ENCODE measurements around the gene KCNG3. TPM values are rescaled to one million over a fixed set of nuclear protein-coding genes. Genes with fewer than 3 reads are reported as not detected.
A peak's percentile ranks its signal among the peaks of the same experiment; 100 is the strongest.

KCNG3 gene
- total and polyA plus RNA-seq, 4 donors: 0.06 to 2.8 (median 0.29) TPM

DNA sequence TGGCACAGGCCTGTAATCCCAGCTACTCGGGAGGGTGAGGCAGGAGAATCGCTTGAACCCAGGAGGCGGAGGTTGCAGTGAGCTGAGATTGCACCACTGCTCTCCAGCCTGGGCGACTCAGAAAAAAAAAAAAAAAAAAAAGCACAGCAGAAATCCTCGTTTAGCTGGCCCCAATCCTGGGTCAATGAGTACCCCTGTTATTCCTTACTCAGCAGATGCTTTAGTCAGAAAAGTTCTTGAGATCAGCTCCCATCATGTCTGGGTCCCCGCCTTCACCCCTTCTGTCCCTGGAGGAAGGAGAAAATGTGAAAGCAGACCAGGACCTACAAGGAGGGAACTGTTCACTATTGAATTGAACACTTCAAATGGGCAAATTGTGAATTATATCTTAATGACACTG, 16.4 kb upstream of the KCNG3 start:
- 78 to 80% methylated on average over 6 of the region's 6 CpGs for WGBS, 2 donors
- Histone ChIP-seq H3K9me3 (ENCODE audit: control insufficient read depth in 4 of 4, insufficient read depth in 3 of 4, low read length in 3 of 4) (no peaks in the 10 kb centered on the region), H3K27me3 (ENCODE audit: control insufficient read depth in 3 of 3, insufficient read depth in 3 of 3, low read length in 2 of 3) (no peaks in the 10 kb centered on the region), H3K36me3 (ENCODE audit: control insufficient read depth in 4 of 4, insufficient read depth in 4 of 4, low read length in 4 of 4) (no peaks in the 10 kb centered on the region), H3K27ac (ENCODE audit: low read depth in 1 of 2, low read length in 1 of 2) (no peak overlapping the region), H3K4me3 (no peak overlapping the region), H3K9ac (ENCODE audit: insufficient read depth in 1 of 2, low read length in 2 of 2) (no peak overlapping the region), H3K4me1 (ENCODE audit: control insufficient read depth in 5 of 5, insufficient read depth in 5 of 5, low read length in 5 of 5) (peaks cover 0 to 12% (median 0%) of the 10 kb centered on the region in 5 donors)
- no peak for TF ChIP-seq CTCF (IDR thresholded peaks at IDR 0.05; ENCODE audit: control extremely low read depth, extremely low read depth)
- DNase-seq (peak in 1 of 3 donors; percentile 9), ATAC-seq (ENCODE audit: insufficient read depth, low FRiP score) (no peak)

- Histone ChIP-seq H3K4me3 (no peak overlapping the region), H3K36me3 (ENCODE audit: control insufficient read depth in 4 of 4, insufficient read depth in 4 of 4, low read length in 4 of 4) (no peaks in the 10 kb centered on the region), H3K27me3 (ENCODE audit: control insufficient read depth in 3 of 3, insufficient read depth in 3 of 3, low read length in 2 of 3) (no peaks in the 10 kb centered on the region), H3K4me1 (ENCODE audit: control insufficient read depth in 5 of 5, insufficient read depth in 5 of 5, low read length in 5 of 5) (no peaks in the 10 kb centered on the region), H3K9me3 (ENCODE audit: control insufficient read depth in 4 of 4, insufficient read depth in 3 of 4, low read length in 3 of 4) (no peaks in the 10 kb centered on the region), H3K27ac (ENCODE audit: low read depth in 1 of 2, low read length in 1 of 2) (no peak overlapping the region), H3K9ac (ENCODE audit: insufficient read depth in 1 of 2, low read length in 2 of 2) (no peak overlapping the region)
- no peak for TF ChIP-seq CTCF (IDR thresholded peaks at IDR 0.05; ENCODE audit: control extremely low read depth, extremely low read depth)
- ATAC-seq (ENCODE audit: insufficient read depth, low FRiP score) (no peak), DNase-seq (no peak)
- 89 to 90% methylated on average over 10 of the region's 10 CpGs for WGBS, 2 donors
Observed at GRCh38 chr2:42504364-42505230, 10.8 kb upstream of the KCNG3 start.

DNA sequence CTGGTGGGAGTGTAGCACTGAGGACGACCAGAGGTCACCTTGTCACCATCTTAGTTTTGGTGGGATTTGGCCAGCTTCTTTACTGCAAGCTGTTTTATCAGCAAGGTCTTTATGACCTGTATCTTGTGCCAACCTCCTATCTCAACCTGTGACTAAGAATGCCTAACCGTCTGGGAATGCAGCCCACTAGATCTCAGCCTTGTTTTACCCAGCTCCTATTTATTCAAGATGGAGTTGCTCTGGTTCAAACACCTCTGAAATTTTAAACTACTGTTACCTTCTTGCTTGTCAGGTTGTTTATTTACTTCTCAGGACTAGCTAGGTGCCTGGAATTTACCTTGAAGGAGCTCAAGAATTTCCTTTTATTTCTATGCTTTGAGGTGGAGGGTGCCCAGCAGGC, 9.5 kb upstream of the KCNG3 start:
- no peaks in the 10 kb centered on the region for H3K27me3 ChIP-seq (ENCODE audit: control insufficient read depth in 3 of 3, insufficient read depth in 3 of 3, low read length in 2 of 3)

More for the DNA sequence above, 9.5 kb upstream of the KCNG3 start:
- no peaks in the 10 kb centered on the region for H3K36me3 ChIP-seq (ENCODE audit: control insufficient read depth in 4 of 4, insufficient read depth in 4 of 4, low read length in 4 of 4)
- DNase-seq (no peak), ATAC-seq (ENCODE audit: insufficient read depth, low FRiP score) (no peak)
- H3K4me3 ChIP-seq: no peak overlapping the region
- no peaks in the 10 kb centered on the region for H3K9me3 ChIP-seq (ENCODE audit: control insufficient read depth in 4 of 4, insufficient read depth in 3 of 4, low read length in 3 of 4)
- no peak overlapping the region for H3K9ac ChIP-seq (ENCODE audit: insufficient read depth in 1 of 2, low read length in 2 of 2)
- H3K4me1 ChIP-seq (ENCODE audit: control insufficient read depth in 5 of 5, insufficient read depth in 5 of 5, low read length in 5 of 5): no peaks in the 10 kb centered on the region
- no peak for TF ChIP-seq CTCF (IDR thresholded peaks at IDR 0.05; ENCODE audit: control extremely low read depth, extremely low read depth)
- WGBS, 2 donors: 73 to 77% methylated on average over 2 of the region's 2 CpGs
- no peak overlapping the region for H3K27ac ChIP-seq (ENCODE audit: low read depth in 1 of 2, low read length in 1 of 2)
